Neural crest cell (in vitro differentiated cells): ENCODE results near the gene ARVCF. TPM values are rescaled to one million over a fixed set of nuclear protein-coding genes. Genes with fewer than 3 reads are reported as not detected.

ENCODE experiments used
- DNase-seq: peaks from one replicate; pipeline ENCODE4 v3.0.0; 2021; ENCODE audit warnings: low read depth, mixed read lengths, low spot score
- H3K27ac Mint-ChIP-seq: one replicate; pipeline ENCODE4 v1.8.0; 2021; ENCODE audit warnings: mild to moderate bottlenecking, mixed read lengths; ENCODE audit not compliant: unreplicated experiment
- H3K27me3 Mint-ChIP-seq: 2 replicates; pipeline ENCODE4 v1.8.0; 2021; ENCODE audit warnings: low read depth, mild to moderate bottlenecking, mixed read lengths
- H3K36me3 Mint-ChIP-seq: 2 replicates; pipeline ENCODE4 v1.8.0; 2021; ENCODE audit warnings: low read depth, mild to moderate bottlenecking, mixed read lengths
- H3K4me1 Mint-ChIP-seq: 2 replicates; pipeline ENCODE4 v1.8.0; 2021; ENCODE audit warnings: mixed read lengths
- H3K4me3 Mint-ChIP-seq: one replicate; pipeline ENCODE4 v1.8.0; 2021; ENCODE audit warnings: mild to moderate bottlenecking, mixed read lengths
- H3K9me3 Mint-ChIP-seq: 2 replicates; pipeline ENCODE4 v1.8.0; 2021; ENCODE audit warnings: mixed read lengths
- total RNA-seq: library from RNA; stranded (reverse); gene quantifications from 2 replicates; pipeline ENCODE4 v1.2.1, GENCODE V29; 2021
- TF ChIP-seq, protein P1 (sequence below): fragments of 200-600 bp; sonication (generic); conservative IDR thresholded peaks from 2 replicates; pipeline ENCODE4 v1.5.0; 2021; ENCODE audit warnings: antibody characterized with exemption, mild to moderate bottlenecking

The ARVCF gene
- total RNA-seq, 1 donor from 2014 or later: 105 TPM

GRCh38 chr22:20055144-20055543 is 38.5 kb upstream of the ARVCF start:
- TF ChIP-seq, protein P1, sequence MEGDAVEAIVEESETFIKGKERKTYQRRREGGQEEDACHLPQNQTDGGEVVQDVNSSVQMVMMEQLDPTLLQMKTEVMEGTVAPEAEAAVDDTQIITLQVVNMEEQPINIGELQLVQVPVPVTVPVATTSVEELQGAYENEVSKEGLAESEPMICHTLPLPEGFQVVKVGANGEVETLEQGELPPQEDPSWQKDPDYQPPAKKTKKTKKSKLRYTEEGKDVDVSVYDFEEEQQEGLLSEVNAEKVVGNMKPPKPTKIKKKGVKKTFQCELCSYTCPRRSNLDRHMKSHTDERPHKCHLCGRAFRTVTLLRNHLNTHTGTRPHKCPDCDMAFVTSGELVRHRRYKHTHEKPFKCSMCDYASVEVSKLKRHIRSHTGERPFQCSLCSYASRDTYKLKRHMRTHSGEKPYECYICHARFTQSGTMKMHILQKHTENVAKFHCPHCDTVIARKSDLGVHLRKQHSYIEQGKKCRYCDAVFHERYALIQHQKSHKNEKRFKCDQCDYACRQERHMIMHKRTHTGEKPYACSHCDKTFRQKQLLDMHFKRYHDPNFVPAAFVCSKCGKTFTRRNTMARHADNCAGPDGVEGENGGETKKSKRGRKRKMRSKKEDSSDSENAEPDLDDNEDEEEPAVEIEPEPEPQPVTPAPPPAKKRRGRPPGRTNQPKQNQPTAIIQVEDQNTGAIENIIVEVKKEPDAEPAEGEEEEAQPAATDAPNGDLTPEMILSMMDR: no peak
- Mint-ChIP-seq H3K4me1 (peaks cover 7% of the 10 kb centered on the region), H3K27me3 (no peaks in the 10 kb centered on the region), H3K27ac (no peak overlapping the region), H3K36me3 (peaks cover 3% of the 10 kb centered on the region), H3K4me3 (no peak overlapping the region), H3K9me3 (no peaks in the 10 kb centered on the region)
- no peak for DNase-seq

DNA sequence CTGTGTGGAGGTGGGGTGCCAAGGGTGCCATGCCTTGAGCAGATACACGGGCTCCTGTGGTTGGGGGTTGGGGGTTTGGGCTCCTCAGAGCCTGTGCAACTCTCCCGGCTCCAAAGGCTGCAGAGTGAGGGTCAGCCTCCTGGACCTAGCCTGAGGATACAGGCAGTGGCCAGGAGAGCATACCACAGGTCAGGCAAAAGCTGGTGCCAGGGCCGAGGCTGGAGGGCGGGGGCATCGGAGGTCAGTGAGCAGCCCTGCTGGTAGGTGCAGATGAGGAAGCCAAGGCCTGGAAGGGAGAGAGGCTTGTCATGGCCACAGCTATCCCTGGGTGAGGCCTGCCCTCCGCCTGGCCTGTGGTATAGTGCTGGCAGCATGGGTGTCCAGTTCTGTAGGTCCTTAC is 37.9 kb upstream of the ARVCF start:
- H3K4me3 Mint-ChIP-seq: no peak overlapping the region
- no peak for DNase-seq
- H3K9me3 Mint-ChIP-seq: no peaks in the 10 kb centered on the region
- H3K27ac Mint-ChIP-seq: no peak overlapping the region
- TF ChIP-seq, protein P1: no peak
- H3K27me3 Mint-ChIP-seq: no peaks in the 10 kb centered on the region
- peaks cover 3% of the 10 kb centered on the region for H3K36me3 Mint-ChIP-seq
- H3K4me1 Mint-ChIP-seq: peaks cover 7% of the 10 kb centered on the region

- TF ChIP-seq, protein P1: no peak
- Mint-ChIP-seq H3K4me3 (no peak overlapping the region), H3K27ac (no peak overlapping the region), H3K4me1 (peaks cover 5% of the 10 kb centered on the region), H3K36me3 (peaks cover 5% of the 10 kb centered on the region), H3K27me3 (no peaks in the 10 kb centered on the region), H3K9me3 (no peaks in the 10 kb centered on the region)
- no peak for DNase-seq
Observed at GRCh38 chr22:20054034-20054427, 37.4 kb upstream of the ARVCF start.

GRCh38 chr22:20053407-20054033 is 36.9 kb upstream of the ARVCF start:
- H3K27ac Mint-ChIP-seq: no peak overlapping the region
- H3K4me3 Mint-ChIP-seq: no peak overlapping the region
- no peaks in the 10 kb centered on the region for H3K27me3 Mint-ChIP-seq
- TF ChIP-seq, protein P1: no peak
- H3K4me1 Mint-ChIP-seq: peaks cover under 1% of the 10 kb centered on the region
- H3K9me3 Mint-ChIP-seq: no peaks in the 10 kb centered on the region
- peaks cover 8% of the 10 kb centered on the region for H3K36me3 Mint-ChIP-seq
- DNase-seq: no peak

DNA sequence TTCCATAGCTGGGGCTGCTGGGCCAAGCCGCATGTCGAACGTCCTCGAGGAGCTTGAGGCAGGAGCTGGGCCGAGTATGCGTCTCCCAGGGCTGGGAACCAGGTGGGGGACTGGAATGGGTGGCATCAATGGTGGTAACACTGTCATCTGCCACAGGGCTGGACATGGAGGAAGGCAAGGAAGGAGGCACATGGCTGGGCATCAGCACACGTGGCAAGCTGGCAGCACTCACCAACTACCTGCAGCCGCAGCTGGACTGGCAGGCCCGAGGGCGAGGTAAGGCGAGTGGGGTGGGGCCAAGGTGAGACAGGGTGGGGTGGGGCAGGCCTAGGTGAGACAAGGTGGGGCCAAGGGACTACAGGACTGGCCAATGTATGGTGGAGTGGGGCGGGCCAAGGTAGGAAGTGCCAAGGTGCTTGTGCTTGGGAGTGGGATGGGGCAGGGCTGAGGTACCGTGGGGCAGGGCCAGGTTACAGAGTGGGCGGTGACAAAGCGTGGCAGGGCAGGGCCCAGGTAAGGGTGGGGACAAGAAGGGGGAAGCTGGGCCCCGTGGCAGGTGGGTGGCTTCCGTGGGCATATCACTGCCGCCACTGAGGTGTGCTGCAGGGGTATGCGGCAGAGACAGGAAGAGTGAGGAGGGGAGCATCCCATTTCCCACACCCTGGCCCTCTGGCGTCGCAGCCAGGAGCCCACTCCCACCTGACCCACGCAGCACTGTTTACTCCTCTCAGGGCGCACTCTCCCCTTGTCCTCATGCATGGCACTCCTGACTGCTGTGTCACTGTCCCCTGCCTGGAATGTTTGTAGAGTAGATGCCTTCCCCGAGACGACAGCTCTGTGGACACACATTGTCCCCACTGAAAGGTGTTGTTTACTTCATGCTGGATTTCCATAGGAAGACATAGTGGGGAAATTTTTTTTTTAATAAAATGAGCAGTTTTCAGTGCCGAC is 36.0 kb upstream of the ARVCF start:
- no peak overlapping the region for H3K27ac Mint-ChIP-seq
- no peaks in the 10 kb centered on the region for H3K4me1 Mint-ChIP-seq
- TF ChIP-seq, protein P1: no peak
- no peaks in the 10 kb centered on the region for H3K9me3 Mint-ChIP-seq
- no peak for DNase-seq
- no peaks in the 10 kb centered on the region for H3K27me3 Mint-ChIP-seq
- peaks cover 13% of the 10 kb centered on the region for H3K36me3 Mint-ChIP-seq
- no peak overlapping the region for H3K4me3 Mint-ChIP-seq
